ENCODE data around the gene DCUN1D2.

DNA sequence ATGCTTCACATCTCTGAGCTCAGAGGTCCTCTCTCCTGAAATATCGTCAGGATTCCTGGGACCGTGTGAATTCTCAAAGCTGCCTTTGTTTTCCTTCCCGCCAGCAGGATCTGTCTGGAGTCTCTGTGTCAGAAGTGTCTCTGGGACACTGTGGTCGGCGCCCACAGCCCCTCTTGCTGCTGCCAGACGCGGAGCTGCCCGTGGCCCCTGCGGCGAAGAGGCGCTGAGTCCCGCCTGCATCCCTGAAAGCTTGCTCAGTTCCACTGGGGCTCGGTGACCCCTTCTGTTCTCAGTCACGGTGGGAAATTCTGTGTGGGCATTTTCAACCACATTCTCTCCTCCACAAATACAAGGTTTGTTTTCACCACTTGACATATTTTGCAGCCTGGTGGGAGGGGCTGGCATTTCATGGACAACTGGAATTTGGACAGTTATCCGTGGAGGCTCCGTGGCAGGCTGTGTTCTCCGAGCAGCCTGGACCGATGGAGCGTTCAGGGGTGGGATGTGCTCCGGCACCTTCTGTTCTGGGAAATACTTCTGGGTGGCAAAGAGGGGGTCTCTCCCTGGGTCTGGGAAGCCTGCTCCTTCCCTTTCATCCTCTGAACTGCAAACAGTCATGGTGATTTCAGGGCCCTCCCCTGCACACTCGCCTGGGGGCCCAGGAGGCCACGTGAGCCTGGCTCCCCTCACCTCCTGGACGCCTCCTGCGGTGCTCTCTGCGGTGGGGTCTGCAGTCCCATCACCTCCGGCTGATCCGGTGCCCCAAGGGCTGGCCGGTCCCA, 84.0 kb downstream of the DCUN1D2 start:
- TF ChIP-seq, protein P1, sequence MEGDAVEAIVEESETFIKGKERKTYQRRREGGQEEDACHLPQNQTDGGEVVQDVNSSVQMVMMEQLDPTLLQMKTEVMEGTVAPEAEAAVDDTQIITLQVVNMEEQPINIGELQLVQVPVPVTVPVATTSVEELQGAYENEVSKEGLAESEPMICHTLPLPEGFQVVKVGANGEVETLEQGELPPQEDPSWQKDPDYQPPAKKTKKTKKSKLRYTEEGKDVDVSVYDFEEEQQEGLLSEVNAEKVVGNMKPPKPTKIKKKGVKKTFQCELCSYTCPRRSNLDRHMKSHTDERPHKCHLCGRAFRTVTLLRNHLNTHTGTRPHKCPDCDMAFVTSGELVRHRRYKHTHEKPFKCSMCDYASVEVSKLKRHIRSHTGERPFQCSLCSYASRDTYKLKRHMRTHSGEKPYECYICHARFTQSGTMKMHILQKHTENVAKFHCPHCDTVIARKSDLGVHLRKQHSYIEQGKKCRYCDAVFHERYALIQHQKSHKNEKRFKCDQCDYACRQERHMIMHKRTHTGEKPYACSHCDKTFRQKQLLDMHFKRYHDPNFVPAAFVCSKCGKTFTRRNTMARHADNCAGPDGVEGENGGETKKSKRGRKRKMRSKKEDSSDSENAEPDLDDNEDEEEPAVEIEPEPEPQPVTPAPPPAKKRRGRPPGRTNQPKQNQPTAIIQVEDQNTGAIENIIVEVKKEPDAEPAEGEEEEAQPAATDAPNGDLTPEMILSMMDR (conservative IDR thresholded peaks at IDR 0.05; ENCODE audit: low read depth, low read length) = no peak
- no peak for TF ChIP-seq EZH2 (IDR thresholded peaks at IDR 0.05; ENCODE audit: borderline replicate concordance, low read depth, low read length, poor library complexity, severe bottlenecking)
